Activated CD4-positive, alpha-beta T cell treated with anti-CD3 and anti-CD28 coated beads, Interleukin-2, amount 10 ng/mL, durations not matched to agents 24 days and 14 days (primary cell): Measurements from ENCODE around the gene TRIM47. TPM values are rescaled to one million over a fixed set of nuclear protein-coding genes. Genes with fewer than 3 reads are reported as not detected.
A peak's percentile ranks its signal among the peaks of the same experiment; 100 is the strongest.
"Not testable (repeated sequence)": the region's sequence is repeated elsewhere in the genome, so short reads cannot be mapped to it uniquely, and the experiment has no call there.

Experiments
- DNase-seq: peaks from one replicate; pipeline ENCODE4 v3.0.0; 2022
- H3K27ac Mint-ChIP-seq: one replicate; pipeline ENCODE4 v1.8.0; 2022; ENCODE audit warnings: mild to moderate bottlenecking, mixed read lengths
- H3K27me3 Mint-ChIP-seq: one replicate; pipeline ENCODE4 v1.8.0; 2022; ENCODE audit warnings: mixed read lengths
- H3K36me3 Mint-ChIP-seq: one replicate; pipeline ENCODE4 v1.8.0; 2022; ENCODE audit warnings: low read depth, mild to moderate bottlenecking, mixed read lengths
- H3K4me1 Mint-ChIP-seq: one replicate; pipeline ENCODE4 v1.8.0; 2021; ENCODE audit warnings: mixed read lengths
- H3K4me3 Mint-ChIP-seq: one replicate; pipeline ENCODE4 v1.8.0; 2022; ENCODE audit warnings: mild to moderate bottlenecking, moderate library complexity, mixed read lengths
- H3K9me3 Mint-ChIP-seq: one replicate; pipeline ENCODE4 v1.8.0; 2021; ENCODE audit warnings: mixed read lengths
- intact Hi-C: fragments of 100-400 bp; cut with micrococcal nuclease; formaldehyde crosslinking; loops from one replicate; pipeline ENCODE4 v1.15.1; 2023
- total RNA-seq: library from RNA; stranded (reverse); gene quantifications from 2 replicates; pipeline ENCODE4 v1.2.3, GENCODE V29; 2022

The TRIM47 gene
- total RNA-seq, 1 donor from 2014 or later: 25.2 TPM

DNA sequence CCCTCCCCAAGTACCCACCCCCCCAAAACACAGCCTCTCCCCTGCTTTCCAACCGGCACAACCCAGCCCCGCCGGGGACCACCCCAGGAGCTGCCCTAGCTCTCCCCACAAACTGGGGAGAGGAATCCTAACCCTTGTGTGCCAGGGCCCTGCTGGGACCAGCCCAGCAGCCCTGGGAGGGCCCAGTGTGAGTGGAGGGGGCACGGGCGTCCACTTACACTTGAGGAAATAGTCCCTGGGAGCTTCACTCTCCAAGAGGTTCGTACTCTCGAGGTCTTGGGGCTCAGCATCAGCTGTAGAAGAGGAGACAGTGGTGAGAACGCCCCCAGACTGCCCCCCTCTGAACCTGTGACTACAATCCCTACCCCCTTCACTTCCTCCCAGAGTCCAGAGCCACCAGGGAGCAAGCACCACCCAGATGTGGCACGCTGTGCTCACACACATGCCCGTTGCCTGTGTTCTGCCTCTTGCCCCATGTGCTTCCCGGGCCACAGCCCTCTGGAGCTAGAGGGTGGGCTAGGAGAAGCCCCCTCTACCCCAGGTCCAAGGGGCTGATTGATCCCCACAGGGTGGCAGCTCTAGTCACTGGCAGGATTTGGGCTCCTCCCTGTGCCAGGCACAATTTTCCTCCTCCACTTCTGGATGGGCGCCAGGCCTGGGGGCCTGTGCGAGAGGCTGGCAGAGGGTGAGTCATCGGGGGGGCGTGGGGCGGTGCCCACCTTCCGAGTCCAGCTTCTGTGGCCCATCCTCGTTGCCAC lies 3.0 kb downstream of the TRIM47 start:
- H3K27me3 Mint-ChIP-seq: peaks cover 4% of the 10 kb centered on the region
- peaks cover 35% of the 10 kb centered on the region for H3K4me1 Mint-ChIP-seq
- no peak for DNase-seq

DNA sequence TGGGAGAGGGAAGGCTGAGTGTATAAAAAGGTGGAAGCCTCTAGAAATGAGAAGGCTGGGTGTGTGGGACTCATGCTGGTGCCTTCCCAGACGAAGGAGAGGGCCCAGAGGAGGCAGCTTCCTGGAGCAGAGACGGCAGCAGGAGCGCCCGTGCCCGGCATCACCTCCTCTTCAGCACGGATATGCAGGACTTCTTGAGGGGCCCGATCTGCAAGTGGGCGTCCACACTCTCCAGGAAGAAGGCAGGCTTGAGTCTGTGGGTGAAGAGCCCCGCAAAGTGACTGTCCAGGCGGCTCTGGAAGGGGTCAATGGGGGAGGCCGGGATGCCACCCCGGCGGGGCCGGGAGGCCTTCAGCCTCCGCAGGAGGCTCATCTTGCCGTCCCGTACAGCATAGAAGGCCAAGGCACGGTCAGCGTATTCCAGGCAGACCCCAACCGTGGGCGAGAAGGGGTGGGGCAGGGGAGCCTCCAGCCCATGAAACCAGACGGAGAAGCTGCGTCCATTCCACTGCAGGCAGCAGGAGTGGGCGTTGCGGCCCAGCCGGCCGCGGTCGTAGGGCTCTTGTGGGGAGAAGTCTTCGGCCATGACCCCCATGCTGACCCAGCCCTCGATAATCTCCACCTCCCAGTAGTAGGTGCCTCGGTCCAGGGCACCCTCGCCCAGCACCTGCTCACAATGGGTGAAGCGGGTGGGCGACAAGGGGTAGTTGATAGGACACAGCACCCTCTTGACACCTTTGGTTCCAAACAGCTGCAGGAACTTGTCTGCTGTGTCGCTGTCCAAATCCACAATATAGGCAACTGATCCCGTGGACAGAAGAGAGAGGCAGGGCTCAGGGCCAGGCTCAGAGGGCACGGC lies 3.8 kb downstream of the TRIM47 start:
- no peaks in the 10 kb centered on the region for H3K9me3 Mint-ChIP-seq
- H3K4me3 Mint-ChIP-seq: no peak overlapping the region
- H3K36me3 Mint-ChIP-seq: no peaks in the 10 kb centered on the region
- no peaks in the 10 kb centered on the region for H3K27me3 Mint-ChIP-seq
- peaks cover 35% of the 10 kb centered on the region for H3K4me1 Mint-ChIP-seq
- no peak for DNase-seq
- intact Hi-C loops: no loop called here
- no peak overlapping the region for H3K27ac Mint-ChIP-seq

More for the DNA sequence above, 3.0 kb downstream of the TRIM47 start:
- intact Hi-C loops: no loop called here
- Mint-ChIP-seq H3K9me3 (no peaks in the 10 kb centered on the region), H3K4me3 (peak overlapping the region; percentile 90), H3K27ac (peak overlapping the region; percentile 96), H3K36me3 (no peaks in the 10 kb centered on the region)

DNA sequence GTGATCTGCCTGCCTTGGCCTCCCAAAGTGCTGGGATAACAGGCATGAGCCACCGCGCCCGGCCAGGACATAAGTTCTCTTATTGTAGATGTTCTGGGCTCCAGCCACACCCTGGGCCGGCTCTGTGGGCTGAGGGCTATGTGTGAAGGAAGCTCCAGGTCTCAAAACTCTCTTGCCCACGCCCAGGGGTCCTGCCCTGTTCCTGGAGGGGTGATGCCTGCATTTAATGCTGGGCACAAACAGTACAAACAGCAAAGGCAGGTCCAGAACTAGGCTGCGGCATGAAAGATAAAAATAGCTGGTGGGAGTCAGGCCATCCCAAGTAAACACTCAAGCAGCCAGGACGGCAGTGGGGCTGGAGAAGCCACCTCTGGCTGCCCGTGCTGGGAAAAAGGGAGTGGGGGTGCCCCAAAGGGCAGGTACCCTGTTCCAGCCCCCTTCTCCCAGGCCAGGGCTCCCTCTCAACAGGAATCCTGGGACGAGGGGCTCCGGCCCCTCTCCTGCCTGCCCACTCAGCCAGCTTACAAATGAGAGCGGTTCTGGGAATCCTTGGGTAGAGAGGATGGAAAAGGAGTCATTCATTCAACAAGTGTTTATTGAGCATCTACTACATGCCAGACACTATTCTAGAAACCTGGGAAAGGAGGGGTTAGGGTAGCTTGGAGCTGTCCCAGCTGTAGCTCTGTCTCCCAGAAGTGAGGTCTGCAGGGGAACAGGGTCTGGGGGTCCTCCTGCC lies 4.6 kb downstream of the TRIM47 start:
- no peaks in the 10 kb centered on the region for H3K27me3 Mint-ChIP-seq
- peaks cover 34% of the 10 kb centered on the region for H3K4me1 Mint-ChIP-seq
- peak overlapping the region; percentile 37 for H3K27ac Mint-ChIP-seq
- no peak for DNase-seq
- no peaks in the 10 kb centered on the region for H3K36me3 Mint-ChIP-seq
- intact Hi-C loops: no loop called here
- no peaks in the 10 kb centered on the region for H3K9me3 Mint-ChIP-seq
- H3K4me3 Mint-ChIP-seq: no peak overlapping the region

DNA sequence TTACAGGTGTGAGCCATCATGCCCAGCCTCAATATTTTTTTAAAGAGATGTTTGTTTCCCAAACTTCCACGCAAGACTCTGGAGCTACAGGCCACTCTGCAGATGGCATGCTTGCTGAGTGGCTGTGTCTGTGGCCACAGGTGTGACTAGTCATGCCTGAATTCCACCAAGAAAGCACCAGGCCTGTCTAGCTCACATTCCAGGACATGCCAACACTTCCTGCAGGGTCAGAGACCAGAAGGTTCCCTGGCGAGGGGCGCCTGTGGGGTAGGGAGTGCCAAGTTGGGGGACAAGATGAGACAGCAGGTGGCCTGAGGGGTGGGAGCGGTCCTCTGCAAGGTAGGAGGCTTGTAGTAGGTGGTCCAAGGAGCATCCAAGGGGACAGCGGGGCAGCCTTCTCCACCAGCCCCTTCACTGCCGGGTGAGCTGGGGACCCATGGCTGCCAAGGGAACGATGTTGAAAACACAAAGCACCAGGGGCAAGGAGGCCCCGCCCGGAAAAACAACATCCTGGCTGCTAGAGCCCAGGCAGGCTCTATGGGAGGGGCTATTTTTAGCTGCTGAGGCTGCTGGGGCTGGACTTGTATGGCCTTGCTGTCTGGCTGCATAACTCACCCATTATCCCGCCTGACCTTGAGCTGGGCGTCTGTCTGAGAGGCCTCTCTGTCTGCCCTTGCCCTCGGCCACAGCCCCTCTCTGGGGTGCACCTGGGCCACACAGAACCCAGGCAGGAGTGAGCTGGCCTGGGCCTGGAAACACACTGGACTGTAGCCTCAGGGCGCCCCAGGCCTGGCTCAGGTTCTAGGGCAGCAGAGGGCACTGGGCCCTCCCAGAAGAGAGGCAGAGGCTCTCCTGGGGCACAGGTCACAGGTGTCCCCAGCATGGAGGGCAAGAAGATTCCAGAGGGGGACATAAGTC lies 5.7 kb downstream of the TRIM47 start:
- Mint-ChIP-seq H3K27ac (peak overlapping the region; percentile 85), H3K9me3 (no peaks in the 10 kb centered on the region), H3K27me3 (no peaks in the 10 kb centered on the region), H3K36me3 (no peaks in the 10 kb centered on the region), H3K4me3 (peak overlapping the region; percentile 18), H3K4me1 (peaks cover 31% of the 10 kb centered on the region)
- peak; percentile 93 for DNase-seq
- intact Hi-C loops: no loop called here

DNA sequence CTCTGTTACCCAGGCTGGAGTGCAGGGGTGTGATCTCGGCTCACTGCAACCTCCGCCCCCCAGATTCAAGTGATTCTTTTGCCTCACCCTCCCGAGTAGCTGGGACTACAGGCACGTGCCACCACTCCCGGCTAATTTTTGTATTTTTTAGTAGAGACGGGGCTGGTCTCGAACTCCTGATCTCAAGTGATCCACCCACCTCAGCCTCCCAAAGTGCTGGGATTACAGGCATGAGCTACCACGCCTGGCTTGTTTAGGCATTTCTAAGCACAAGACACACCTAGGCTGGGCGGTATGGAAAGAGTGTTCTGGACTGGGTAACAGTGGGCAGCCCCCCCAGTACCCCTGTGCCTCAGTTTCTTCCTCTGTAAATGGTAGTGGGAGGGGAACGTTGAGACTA lies 8.2 kb downstream of the TRIM47 start:
- H3K36me3 Mint-ChIP-seq, DNase-seq, intact Hi-C loops, H3K4me3 Mint-ChIP-seq, H3K27me3 Mint-ChIP-seq, H3K27ac Mint-ChIP-seq, H3K9me3 Mint-ChIP-seq: not testable (repeated sequence)
- peaks cover 21% of the 10 kb centered on the region for H3K4me1 Mint-ChIP-seq

DNA sequence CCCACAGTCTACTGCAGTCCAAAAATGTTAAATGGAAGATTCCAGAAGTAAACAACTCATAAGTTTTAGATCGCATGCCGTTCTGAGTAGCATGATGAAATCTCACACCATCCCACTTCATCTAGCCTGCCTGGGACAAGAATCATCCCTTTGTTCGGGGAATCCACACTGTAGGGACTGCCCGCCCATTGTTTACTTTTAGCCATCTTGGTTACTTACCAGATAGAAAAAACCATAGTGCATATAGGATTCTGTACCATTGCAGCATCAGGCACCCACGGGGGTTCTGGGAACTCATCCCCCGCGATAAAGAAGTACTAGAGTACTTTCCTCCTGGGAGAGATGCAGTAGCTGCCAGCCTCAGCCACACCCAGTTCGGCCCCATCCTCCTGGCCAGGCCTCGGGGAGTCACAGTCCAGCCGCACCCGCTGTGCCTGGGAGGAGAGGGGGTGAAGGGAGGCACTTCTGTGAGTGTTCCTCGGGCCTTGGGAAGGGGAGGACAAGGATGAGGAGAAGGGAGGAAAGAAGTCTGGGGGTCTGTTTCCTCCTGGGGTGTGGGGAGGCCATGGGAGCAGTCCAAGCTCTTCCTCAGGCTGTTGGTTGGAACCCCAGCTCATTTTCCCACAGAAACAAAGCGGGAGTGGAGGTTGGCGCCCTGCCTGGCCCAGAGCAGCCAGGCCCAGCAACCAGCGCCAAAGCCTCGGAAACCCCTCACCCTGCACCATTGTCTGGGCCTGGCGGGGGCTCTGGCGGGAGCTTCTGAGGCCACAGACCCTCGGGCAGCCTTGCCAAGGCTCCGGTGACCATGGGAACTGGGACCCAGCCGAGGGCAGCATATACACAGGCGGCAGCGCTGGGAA lies 8.9 kb downstream of the TRIM47 start:
- Mint-ChIP-seq H3K27me3 (no peaks in the 10 kb centered on the region), H3K4me3 (no peak overlapping the region), H3K36me3 (no peaks in the 10 kb centered on the region), H3K9me3 (no peaks in the 10 kb centered on the region), H3K4me1 (peaks cover 28% of the 10 kb centered on the region), H3K27ac (no peak overlapping the region)
- no peak for DNase-seq
- intact Hi-C loops: no loop called here

DNA sequence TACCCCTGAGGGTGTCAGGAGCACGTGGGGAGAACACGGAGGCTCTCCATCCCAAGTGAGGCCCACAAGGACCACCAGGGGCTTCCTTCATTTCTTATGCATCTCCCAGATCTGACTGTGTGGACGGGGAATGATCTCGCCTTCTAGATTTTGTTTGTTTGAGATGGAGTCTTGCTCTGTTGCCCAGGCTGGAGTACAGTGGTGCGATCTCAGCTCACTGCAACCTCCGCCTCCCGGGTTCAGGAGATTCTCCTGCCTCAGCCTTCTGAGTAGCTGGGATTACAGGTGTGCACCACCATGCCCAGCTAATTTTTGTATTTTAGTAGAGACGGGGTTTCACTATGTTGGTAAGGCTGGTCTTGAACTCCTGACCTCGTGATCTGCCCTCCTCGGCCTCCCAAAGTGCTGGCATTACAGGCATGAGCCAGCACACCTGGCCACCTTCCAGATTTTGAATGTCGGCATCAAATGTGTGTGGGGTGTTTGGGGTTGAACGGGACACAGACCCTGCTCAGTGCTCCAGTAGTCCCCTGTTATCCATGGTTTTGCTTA lies 9.6 kb downstream of the TRIM47 start:
- intact Hi-C loops, H3K27ac Mint-ChIP-seq: not testable (repeated sequence)

DNA sequence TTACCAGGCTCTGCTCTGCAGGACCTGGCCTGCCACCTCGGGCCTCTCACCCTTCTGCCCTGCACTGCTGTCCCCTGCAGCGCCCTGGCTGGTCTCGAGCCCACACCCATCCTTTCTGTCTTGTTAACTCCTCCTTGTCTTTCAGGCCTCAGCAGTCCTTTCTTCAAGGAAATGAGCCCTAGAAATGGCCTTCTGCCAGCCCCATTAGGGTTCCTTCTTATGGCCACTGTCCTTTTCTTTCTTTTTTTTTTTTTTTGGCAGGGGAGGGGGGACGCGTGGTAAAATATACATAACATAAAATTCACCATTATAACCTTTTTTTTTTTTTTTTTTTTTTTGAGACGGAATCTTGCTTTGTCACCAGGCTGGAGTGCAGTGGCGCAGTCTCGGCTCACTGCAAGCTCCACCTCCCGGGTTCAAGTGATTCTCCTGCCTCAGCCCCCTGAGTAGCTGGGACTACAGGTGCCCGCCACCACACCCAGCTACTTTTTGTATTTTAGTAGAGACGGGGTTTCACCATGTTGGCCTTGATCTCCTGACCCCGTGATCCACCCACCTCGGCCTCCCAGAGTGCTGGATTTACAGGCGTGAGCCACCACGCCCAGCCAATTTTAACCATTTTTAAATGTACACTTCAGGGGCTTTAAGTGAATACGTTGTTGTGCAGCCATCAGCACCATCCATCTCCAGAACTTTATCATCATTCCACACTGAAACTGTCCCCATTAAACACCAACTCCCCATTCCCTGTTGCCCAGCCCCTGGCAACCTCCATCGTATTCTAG lies 12.8 kb downstream of the TRIM47 start:
- intact Hi-C loops, H3K36me3 Mint-ChIP-seq, H3K27me3 Mint-ChIP-seq, DNase-seq, H3K9me3 Mint-ChIP-seq: not testable (repeated sequence)
- peak overlapping the region; percentile 66 for H3K27ac Mint-ChIP-seq
- H3K4me3 Mint-ChIP-seq: peak overlapping the region; percentile 39
- peaks cover 28% of the 10 kb centered on the region for H3K4me1 Mint-ChIP-seq

More for the DNA sequence above, 9.6 kb downstream of the TRIM47 start:
- not testable (repeated sequence) for H3K36me3 Mint-ChIP-seq, H3K4me3 Mint-ChIP-seq, H3K9me3 Mint-ChIP-seq, DNase-seq, H3K27me3 Mint-ChIP-seq
- peaks cover 31% of the 10 kb centered on the region for H3K4me1 Mint-ChIP-seq

DNA sequence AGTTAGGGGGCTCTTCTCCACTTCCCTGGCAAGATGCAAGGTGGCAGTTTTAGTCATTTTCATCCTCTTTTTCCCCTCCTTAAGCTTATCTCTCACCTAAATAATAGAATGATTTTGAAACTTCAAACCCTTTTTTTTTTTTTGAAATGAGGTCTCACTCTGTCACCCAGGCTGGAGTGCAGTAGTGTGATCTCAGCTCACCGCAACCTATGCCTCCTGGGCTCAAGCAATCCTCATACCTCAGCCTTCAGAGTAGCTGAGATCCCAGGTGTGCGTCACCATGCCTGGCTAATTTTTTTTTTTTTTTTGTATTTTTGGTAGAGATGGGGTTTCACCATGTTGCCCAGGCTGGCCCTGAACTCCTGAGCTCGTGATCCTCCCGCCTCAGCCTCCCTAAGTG lies 13.5 kb downstream of the TRIM47 start:
- peak; percentile 69 for DNase-seq
- Mint-ChIP-seq H3K4me1 (peaks cover 28% of the 10 kb centered on the region), H3K4me3 (peak overlapping the region; percentile 60), H3K27ac (peak overlapping the region; percentile 86)
- intact Hi-C loops: loop anchor here (1.0 kb wide), 1 partner anchor 12 kb away; no protein-coding TSS in a partner anchor
- H3K9me3 Mint-ChIP-seq, H3K27me3 Mint-ChIP-seq, H3K36me3 Mint-ChIP-seq: not testable (repeated sequence)

DNA sequence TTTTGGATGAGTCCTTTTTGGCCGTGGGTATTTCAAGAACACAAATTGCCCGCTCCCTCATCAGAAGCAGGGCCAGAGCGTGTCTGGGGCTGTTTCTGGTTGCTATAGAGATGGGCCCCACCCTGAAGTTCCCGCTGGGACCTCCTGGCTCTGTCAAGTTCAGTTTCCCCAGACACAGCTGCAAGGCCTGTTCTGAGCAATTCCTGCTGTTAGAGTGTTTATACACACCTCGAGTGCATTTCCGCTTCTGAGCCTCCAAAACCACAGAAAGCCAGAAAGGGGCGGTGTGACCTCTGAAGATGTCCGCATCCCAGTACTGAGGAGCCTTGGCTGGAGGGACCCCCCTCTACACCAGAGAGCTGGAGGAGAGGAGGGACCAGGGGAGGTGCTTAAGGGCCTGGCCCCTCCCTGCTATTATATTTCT lies 13.9 kb downstream of the TRIM47 start:
- no peaks in the 10 kb centered on the region for H3K9me3 Mint-ChIP-seq
- peak overlapping the region; percentile 86 for H3K27ac Mint-ChIP-seq
- DNase-seq: peak; percentile 90
- H3K36me3 Mint-ChIP-seq: no peaks in the 10 kb centered on the region
- intact Hi-C loops: loop anchor here (1.0 kb wide), 1 partner anchor 13 kb away; no protein-coding TSS in a partner anchor
- peak overlapping the region; percentile 60 for H3K4me3 Mint-ChIP-seq
- peaks cover 28% of the 10 kb centered on the region for H3K4me1 Mint-ChIP-seq
- no peaks in the 10 kb centered on the region for H3K27me3 Mint-ChIP-seq

DNA sequence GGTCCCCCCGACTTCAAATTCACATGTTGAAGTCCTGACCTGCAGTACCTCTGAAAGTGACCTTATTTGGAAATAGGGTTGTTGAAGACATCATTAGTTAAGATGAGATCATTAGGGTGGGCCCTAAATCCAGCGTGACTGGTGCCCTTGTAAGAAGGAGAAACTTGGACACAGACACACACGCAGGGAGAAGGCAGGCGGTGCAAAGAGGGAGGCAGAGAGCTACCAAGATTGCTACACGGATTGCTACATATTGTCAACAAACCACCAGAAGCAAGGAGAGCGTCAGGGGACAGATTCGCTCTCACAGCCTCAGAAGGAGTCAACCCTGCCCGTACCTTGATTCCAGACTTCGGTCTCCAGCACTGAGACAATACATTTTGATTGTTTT lies 16.5 kb downstream of the TRIM47 start:
- Mint-ChIP-seq H3K27ac (no peak overlapping the region), H3K27me3 (no peaks in the 10 kb centered on the region), H3K9me3 (no peaks in the 10 kb centered on the region), H3K4me3 (no peak overlapping the region), H3K4me1 (peaks cover 42% of the 10 kb centered on the region), H3K36me3 (no peaks in the 10 kb centered on the region)
- intact Hi-C loops: no loop called here
- DNase-seq: no peak
